Left renal cortex interstitium (tissue), 4 donors: Measurements from ENCODE around the gene LRP1. TPM values are rescaled to one million over a fixed set of nuclear protein-coding genes. Genes with fewer than 3 reads are reported as not detected.

ENCODE experiments used
- DNase-seq, 4 donors: peaks; one replicate each; pipeline ENCODE4 v3.0.0-alpha.2; 2013; ENCODE audit warnings: low read depth in 4 of 4, low spot score in 2 of 4, missing footprints in 1 of 4
- polyA plus RNA-seq, 4 donors: library from polyadenylated mRNA; unstranded; fragments of 120-200 nt; gene quantifications; one replicate each; pipeline ENCODE4 v1.2.1, GENCODE V29; 2013; ENCODE audit not compliant: insufficient read length in 4 of 4

LRP1 gene
- polyA plus RNA-seq, 4 donors, result 60.8 to 93.7 (median 83.9) TPM

GRCh38 chr12:57241402-57242310, 113.4 kb downstream of the LRP1 start:
- DNase-seq, result no peak

DNA sequence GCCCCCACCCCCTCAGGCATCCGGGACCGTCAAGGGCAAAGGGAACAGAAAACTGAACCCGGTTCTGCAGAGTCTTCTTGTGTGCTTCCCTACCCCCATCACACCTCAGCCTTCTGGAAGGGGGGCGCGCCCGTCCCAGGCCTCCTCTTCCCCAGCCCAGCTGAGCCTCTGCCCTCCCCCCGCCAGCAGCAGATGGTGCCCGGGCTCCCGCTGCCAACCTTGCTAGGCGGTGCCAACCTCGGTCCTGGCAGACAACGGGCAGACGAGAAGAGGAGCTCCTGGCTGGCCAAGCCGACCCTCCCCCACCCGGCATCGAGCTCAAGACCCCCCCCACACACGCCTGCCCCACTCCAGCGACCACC, 114.0 kb downstream of the LRP1 start:
- no peak for DNase-seq

GRCh38 chr12:57242691-57243454, 114.6 kb downstream of the LRP1 start:
- peak in 2 of 4 donors; percentile 75 to 78 for DNase-seq

DNA sequence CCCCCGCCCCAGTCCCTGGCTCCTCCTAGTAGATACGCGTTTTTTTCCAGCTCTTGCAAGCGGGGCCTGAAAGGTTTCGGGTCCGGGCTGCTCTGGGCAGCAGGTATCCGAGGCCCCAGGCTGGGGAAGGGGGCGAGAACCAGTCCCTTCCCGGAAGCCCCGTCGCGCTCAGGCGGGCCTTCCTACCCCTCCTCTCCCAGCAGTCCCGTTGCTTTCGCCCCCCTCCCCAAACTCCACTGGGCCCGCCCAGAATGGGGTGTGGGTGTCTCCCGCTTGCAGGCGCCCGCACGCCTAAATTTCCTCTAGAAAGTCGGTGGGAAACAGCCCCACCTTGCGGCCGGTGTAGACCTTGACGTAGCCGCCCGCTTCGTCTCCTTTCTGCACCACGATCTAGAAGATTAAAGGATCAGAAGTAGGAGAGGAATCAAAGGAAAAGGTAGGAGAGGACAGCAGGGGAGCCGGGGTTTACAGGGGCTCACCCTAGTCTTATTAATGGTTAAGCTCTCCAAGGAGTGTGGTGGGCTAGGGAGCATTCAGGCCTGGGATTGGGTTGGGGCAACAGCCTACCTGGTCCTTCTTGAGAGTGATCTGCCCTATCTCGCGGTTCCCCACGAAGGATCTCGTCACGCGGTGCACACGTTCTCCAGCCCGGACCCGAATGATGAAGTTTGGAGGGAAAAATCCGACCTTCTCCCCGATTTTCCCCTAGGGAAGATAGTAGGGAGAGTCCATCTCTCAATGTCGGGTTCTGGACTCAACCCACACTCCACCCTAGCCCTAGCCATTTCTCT, 115.4 kb downstream of the LRP1 start:
- DNase-seq, result peak in 2 of 4 donors; percentile 61 to 69

GRCh38 chr12:57244312-57244696, 116.0 kb downstream of the LRP1 start:
- no peak for DNase-seq

GRCh38 chr12:57247041-57247440, 118.8 kb downstream of the LRP1 start:
- no peak for DNase-seq

- no peak for DNase-seq
These were observed 120.9 kb downstream of the LRP1 start for GRCh38 chr12:57248934-57249742.

DNA sequence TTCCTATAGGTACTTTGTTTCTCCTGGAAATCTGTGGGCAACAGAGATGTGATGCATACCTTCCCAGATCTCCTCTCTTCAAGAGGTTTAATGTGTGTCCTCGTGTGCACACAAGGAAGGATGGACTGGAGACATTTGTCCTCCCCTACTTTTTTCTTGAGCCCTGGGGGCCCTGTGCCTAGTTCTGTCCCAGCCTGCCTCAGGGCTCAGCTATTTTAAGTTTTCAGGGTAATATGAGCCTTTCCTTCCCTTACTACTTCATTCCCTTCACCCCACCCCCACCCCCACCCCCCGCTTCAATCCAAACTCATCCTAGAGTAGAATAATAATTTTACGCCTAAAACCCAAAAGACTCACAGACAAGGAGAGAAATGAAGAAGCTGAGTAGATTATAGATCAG, 122.3 kb downstream of the LRP1 start:
- DNase-seq, result no peak

GRCh38 chr12:57250956-57251355, 122.7 kb downstream of the LRP1 start, which contains the start of gene STAC3:
TSS of gene STAC3 (minus strand) at chr12:57251187. CDS start at chr12:57249636, 1,551 bp downstream.
- DNase-seq, result no peak

GRCh38 chr12:57254506-57255280, 126.4 kb downstream of the LRP1 start:
- DNase-seq, result no peak

GRCh38 chr12:57255916-57256315, 127.6 kb downstream of the LRP1 start:
- DNase-seq, result no peak

DNA sequence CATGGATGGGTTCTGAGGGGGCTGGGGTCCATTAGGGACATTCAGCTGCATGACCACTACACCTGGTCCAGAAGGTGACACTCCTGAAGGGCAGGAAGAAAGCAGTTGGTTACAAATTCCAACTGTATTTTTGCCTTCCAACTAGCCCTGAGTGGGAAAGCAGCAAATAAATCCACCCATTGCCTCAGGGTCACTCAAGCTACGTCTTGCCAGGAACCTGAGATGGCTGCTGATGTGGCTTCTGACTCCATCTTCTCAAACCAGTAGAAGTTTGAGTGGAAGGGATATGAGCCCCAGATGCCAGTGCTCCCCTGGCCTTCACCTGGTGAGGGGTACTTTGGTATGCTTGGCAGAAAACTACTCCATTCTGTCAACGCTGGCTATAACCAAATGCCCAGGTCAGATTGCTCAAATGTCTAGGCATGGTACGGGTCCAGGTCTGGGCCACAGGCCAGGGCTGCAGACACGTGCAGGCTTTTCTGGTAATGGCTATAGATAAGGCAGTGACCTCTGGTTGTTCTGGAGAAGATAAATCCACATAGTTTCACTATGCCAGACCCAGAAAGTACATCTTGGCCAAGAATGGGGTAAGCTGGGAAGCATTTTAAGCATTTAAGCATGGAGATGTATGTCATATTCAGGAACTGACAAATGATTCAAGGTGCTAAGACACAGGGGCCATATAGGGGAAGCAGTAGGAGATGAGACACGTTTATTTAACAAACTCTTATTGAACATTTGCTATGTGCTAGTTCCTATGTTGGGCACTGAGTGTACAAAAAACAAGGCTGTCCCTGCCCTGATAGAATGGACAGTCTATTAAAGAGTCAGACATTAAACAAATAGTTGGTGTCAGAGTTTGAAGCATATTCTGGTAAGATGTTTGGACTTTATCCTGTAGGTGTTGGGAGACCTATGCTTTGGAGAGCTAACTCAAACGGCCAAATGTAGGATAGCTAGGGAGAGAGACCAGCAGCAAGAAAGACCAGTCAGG, 131.0 kb downstream of the LRP1 start:
- DNase-seq, result no peak

DNA sequence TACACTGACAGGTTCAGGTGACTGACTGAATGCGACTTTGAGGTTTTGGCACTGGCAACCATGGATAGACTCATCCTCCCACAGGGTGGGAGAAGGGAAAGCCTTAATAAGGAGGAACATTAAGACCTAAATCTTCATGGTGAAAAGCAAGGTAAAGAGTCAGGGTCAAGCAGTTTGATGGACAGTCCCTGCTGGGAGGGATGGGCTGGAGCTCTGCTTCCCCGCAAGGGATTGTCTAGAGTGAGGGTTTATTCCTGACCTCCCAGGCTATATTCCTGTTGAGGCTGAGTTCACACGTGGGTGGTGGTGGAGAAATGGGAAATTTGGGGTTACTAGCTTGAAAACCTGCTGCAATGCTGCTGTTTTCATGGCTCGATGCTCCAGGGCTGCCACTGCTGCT, 132.1 kb downstream of the LRP1 start:
- no peak for DNase-seq

DNA sequence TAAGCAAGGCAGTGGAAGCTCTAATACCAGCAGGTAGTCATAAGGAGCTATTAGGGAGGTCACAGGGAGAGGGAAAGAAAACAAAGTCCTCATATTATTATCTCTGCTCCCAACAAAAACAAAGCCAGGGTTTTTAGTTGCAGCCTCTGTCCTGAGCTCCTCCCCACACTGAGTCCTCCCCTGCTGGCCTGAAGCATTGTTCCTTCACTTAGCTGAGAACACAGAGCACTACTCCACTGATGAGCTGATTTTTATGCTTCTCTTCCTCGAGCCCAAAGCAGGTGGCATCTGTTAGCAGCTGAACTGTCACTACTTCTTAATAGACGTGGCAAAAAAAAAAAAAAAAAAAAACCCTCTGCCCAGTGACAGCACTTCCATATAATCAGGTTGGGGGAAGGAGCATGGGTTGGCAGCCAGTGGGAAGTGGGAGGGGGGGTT, 133.2 kb downstream of the LRP1 start:
- no peak for DNase-seq

DNA sequence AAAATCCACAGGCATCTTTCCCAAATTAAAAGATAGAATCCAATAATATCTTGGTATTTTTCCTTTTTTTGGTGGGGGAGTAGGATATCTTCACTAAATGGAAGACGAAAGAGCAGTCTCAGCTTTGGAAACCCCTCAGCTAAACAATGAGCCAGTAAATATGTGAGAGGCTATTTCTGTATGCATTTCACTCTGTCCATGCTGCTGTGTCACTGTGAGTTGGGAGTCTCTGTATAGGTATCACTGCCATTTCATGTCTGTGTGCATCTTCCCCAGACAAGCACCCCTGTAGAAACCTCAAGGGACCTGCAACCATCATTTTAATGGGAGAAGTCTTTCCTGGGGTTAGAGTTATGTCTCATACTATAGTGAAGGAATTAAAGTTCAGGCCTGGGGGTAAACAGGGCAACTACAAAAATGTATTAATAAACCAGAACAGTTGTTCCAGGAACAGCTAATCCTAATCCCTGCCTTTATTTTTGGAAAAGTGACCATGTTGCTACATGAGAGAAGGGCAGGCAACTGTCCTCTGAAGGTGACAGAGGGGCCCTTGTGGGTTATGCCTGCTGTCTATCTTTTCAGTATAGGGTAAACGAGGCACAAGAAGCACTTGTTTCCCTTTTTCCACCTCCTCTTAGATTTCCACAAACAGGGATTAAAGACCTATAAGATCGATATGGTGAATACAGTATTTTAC, 134.0 kb downstream of the LRP1 start:
- no peak for DNase-seq
